ENCODE results near the gene SRCAP. TPM values are rescaled to one million over a fixed set of nuclear protein-coding genes. Genes with fewer than 3 reads are reported as not detected.

Gene SRCAP
- polyA plus RNA-seq, 3 donors, result 38.6 to 55.8 (median 43.9) TPM

DNA sequence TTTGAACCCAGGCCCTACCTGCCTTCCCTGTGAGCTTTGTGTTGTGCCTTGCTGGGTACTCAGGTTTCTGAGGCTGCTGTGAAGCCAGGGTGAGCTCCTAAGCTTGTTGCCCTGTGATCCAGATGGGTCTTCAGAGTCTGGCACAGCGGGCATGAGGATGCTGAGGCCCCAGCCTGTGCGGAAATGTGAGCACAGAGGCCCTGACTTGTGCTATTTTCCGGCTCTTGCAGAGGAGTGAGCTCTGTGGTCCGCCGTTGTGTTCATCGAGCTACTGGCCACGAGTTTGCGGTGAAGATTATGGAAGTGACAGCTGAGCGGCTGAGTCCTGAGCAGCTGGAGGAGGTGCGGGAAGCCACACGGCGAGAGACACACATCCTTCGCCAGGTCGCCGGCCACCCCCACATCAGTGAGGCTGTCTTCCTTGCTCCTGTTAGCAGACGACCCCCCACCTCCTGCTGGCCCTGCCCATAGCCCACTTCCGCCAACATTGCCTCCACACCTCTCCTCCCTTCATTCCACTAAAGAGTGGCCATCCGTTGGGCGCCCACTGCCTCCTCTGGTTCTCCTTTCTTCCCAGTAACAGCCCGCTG lies 52.0 kb downstream of the SRCAP start:
- DNase-seq, result no peak

GRCh38 chr16:30753596-30753995 lies 54.6 kb downstream of the SRCAP start:
- no peak for DNase-seq

DNA sequence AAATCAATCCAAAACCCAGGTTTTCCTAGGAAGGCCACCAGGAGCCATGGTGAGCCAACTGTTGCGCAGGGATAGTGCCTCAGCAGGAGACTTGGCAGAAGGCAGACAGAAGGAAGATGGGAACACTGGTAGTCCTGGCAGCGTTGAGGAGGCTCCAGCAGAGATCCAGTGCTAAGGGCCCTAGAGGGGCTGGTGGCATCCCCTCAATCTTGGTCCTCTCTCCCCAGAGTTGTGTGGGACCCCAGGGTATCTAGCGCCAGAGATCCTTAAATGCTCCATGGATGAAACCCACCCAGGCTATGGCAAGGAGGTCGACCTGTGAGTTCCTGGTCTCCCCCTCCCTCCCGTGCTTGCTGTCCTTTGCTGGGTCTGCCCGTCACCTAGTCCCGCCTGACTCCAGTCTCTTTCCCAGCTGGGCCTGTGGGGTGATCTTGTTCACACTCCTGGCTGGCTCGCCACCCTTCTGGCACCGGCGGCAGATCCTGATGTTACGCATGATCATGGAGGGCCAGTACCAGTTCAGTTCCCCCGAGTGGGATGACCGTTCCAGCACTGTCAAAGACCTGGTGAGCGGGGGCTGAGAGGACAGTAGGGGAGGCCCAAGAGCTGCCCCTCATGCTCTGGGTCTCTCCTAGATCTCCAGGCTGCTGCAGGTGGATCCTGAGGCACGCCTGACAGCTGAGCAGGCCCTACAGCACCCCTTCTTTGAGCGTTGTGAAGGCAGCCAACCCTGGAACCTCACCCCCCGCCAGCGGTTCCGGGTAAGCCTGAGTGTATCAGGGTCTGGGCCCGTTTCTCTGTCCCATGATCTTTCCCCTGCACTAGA lies 57.2 kb downstream of the SRCAP start:
- no peak for DNase-seq

GRCh38 chr16:30756781-30757100 lies 57.8 kb downstream of the SRCAP start:
- DNase-seq, result no peak

- no peak for DNase-seq
Observed at GRCh38 chr16:30757316-30757715, 58.3 kb downstream of the SRCAP start.

- no peak for DNase-seq
Observed at GRCh38 chr16:30758988-30759491, 60.1 kb downstream of the SRCAP start.

DNA sequence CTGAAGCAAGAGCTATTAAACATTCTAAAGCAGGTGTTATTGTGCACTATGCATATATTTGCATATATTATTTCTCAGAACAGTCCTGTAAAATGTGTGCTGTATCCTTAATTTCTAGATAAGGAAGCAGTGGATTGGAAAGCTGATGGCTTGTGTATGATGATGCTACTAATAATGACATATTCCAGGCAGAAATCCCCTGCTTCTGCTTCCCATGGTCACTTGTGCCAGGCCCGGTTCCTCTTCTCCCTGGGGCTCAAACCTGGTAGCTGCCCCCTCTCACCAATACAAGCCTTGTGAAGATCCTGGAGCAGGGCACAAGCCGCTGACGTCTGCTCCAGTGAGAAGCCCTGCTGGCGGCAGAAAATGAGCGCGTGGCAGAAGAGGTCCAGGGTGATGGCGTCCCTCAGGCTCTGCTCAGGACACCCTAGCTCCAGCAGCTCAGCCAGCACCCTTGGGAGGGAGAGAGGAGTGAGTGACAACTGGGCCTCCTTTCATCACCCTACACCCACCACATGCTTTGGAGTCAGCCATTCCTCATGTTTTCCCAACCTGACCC lies 61.1 kb downstream of the SRCAP start:
- no peak for DNase-seq

GRCh38 chr16:30760577-30761426 lies 61.8 kb downstream of the SRCAP start:
- no peak for DNase-seq

DNA sequence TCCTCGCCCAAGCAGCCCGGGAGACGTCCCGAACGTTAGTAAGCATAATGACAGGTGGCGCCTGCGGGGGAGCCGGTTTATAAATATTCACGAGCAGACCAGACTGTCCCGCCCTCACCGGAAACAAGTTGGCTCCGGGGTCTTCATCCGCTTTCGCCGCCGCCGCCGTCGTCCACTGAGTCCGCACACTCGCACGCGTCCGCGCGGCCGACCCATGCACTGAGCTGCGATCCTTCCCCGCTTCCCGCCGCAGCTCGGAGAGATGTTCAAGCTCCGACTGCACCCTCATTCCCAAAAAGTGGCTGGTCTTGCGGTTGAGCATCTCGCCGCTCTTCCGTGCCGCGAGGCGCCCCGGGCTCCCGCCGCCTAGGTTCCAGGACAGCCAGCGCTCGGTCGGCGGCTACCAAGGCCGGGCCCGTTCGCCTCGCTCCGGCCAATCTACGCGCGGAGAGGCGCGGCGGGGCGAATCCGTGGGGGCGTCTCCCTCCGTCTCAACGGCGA lies 62.5 kb downstream of the SRCAP start:
- DNase-seq, result no peak

- peak; percentile 98 for DNase-seq
Observed at GRCh38 chr16:30761928-30762902, 63.2 kb downstream of the SRCAP start, which contains the start of the genes CFAP119 and RNF40. CFAP119 (minus strand) TSS chr16:30762062; CDS start chr16:30761748, 314 bp downstream. RNF40 (plus strand) TSS chr16:30762322; CDS start chr16:30762546, 224 bp downstream.

- no peak for DNase-seq
Observed at GRCh38 chr16:30762991-30763725, 64.2 kb downstream of the SRCAP start.

DNA sequence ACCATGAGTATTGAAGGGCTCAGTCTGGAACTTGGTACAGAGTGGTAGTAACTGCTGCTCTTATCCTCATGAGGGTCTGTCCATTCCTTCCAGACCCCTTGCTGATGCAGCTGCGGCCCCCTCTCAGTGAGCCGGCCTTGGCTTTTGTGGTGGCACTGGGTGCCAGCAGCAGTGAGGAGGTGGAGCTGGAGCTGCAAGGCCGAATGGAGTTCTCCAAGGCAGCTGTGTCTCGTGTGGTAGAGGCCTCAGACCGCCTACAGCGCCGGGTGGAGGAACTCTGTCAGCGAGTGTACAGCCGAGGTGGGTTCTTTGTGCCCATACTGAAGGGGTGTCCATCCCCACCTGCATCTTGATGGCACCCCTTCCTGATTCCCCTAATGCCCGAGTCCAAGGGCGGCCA lies 65.1 kb downstream of the SRCAP start:
- no peak for DNase-seq

DNA sequence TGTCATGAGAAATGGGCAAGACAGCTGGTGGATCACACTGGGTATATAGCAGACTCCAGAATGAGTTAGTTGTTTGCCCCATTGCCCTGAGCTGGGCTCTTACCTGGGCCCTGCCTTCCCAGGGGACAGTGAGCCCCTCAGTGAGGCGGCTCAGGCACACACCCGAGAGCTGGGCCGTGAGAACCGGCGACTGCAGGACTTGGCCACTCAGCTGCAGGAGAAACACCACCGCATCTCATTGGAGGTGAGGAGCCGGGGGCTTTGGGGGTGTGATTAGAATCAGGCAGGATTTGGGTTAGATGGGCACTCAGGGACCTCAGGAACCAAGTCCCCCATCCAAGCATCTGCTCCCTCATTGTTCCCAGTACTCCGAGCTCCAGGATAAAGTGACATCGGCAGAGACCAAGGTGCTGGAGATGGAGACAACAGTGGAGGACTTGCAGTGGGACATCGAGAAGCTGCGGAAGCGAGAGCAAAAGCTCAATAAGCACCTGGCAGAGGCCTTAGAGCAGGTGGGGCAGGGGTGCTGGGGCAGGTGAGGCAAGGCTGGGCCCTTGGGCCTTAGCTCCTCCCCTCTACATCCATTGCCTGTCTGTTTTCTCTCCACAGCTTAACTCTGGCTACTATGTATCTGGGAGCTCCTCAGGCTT lies 66.0 kb downstream of the SRCAP start:
- no peak for DNase-seq

- DNase-seq, result no peak
Observed at GRCh38 chr16:30766206-30766932, 67.4 kb downstream of the SRCAP start.

DNA sequence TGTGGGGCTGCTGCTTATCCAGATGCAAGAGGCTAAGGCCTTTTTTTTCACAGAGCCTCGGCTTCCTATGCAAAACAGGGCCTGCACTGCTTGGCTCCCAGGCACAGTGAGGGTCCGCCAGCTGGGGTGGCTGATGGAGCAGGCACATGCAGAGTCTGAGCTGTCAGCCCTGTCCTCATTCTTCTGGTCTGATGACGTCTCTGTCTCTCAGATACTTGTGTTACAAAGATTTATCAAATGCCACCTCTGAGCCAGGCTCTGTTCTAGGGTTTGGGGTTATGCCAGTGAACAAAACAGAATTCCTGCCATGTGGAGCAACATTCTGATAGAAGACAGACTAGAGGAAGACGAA lies 67.9 kb downstream of the SRCAP start:
- no peak for DNase-seq

DNA sequence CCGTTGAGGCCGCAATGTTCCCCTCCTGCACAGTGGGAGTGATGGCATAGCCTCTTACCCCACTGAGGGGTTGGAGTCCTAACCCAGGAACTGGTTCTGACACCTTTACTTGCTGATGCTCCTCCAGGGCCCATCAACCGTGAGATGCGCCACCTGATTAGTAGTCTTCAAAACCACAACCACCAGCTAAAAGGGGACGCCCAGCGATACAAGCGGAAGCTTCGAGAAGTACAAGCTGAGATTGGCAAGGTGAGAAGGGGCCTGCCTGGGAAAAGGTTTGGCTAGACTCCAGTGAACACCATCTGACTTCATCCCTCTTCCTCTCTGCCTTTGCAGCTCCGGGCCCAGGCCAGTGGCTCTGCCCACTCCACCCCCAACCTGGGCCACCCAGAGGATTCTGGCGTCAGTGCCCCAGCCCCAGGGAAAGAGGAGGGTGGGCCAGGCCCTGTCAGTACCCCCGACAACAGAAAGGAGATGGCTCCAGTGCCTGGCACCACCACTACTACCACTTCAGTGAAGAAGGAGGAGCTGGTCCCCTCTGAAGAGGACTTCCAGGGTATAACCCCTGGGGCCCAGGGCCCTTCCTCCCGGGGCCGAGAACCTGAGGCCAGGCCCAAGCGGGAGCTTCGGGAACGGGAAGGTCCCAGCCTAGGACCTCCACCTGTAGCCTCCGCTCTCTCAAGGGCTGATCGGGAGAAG lies 68.9 kb downstream of the SRCAP start:
- no peak for DNase-seq

DNA sequence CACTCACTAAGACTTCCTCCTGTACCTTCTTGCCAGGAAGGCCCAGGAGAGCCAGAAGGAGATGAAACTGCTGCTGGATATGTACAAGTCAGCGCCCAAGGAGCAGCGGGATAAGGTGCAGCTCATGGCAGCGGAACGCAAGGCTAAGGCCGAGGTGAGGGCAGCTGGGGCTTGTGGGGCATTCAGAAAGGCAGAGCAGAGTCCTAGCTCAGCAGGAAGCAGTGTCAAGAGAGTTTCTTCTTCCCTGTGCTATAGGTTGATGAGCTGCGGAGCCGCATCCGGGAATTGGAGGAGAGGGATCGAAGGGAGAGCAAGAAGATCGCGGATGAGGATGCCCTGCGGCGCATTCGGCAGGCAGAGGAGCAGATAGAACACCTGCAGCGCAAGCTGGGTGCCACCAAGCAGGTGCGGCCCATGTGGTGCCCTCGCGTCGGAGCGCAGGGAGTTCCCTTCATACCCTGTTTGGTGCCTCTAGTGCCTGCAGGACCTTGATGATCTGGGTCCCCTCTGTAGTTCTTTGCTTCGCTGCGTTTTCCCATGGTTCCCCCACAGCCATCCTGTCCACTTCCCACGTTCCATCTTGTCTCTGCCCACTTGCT lies 69.7 kb downstream of the SRCAP start:
- no peak for DNase-seq
